ENCODE results near the gene STRA8. TPM values are rescaled to one million over a fixed set of nuclear protein-coding genes. Genes with fewer than 3 reads are reported as not detected.

The STRA8 gene
- total and polyA plus RNA-seq, 2 of the 13 experiments (the other 11 are each of a cell fraction or from before 2014, with no cell fraction given): not detected

DNA sequence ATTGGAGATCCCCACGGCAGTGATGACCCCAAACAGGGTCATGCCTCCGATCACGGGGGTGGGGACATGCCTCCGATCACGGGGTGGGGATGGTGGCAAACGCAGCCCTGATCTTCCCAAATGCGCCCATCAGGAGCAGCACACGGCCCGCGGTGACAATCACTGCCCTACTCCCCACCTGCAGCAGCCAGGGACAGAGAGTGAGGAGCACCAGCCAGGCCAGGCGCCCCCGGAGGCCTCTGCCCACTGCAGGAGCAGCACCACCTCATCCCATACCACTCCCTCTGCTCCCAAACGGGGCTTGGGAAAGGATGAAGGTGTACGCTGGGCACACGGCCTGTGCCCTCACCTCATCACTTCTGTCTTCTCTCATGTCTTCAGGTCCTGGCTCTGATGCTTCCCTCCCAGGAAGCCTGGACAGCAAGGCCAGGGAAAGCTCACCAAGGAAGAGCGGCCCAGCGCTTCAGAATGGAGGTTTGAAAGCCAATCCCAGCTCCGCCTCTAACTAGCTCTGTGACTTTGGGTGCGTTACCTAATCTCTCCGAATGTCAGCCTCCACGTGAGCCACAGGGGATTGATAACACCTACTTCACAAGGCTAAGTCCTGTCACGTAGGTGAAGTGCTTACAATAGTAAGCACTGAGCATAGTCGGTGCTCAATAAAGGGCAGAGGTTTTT, 37.1 kb downstream of the STRA8 start:
- ChIA-PET POLR2A (no interaction called here), CTCF (ENCODE audit: low intra/inter-chr PET ratio, low total read pairs) (no interaction called here)
- Histone ChIP-seq H3K27me3 (ENCODE audit: control insufficient read depth in 1 of 2, insufficient read depth in 2 of 2, low read length in 2 of 2) (peaks cover 5 to 30% of the 10 kb centered on the region in 2 experiments; a peak in 3 of 5 replicates), H3K27ac (ENCODE audit: extremely low read length, insufficient read depth, low read length) (no peak overlapping the region), H2AFZ (ENCODE audit: low read length) (no peak overlapping the region), H4K20me1 (ENCODE audit: insufficient read depth, low read length) (no peaks in the 10 kb centered on the region), H3K9me3 (ENCODE audit: low read length) (peaks cover 1% of the 10 kb centered on the region; the same call in 1 of the 2 replicates), H3K4me2 (ENCODE audit: low read depth, low read length) (peak overlapping the region; percentile 18; the same call in 1 of the 2 replicates), H3K4me1 (ENCODE audit: insufficient read depth, low read length) (peaks cover 14% of the 10 kb centered on the region), H3K4me3 (replicated peaks in 1 of 3; ENCODE audit: insufficient read depth in 1 of 3, low read depth in 2 of 3, low read length in 3 of 3) (peak overlapping the region in 1 of 3 experiments; percentile 38; a peak in 1 of 6 replicates), H3K36me3 (replicated peaks in 1 of 2; ENCODE audit: control insufficient read depth in 1 of 2, insufficient read depth in 2 of 2, low read length in 2 of 2) (no peaks in the 10 kb centered on the region), H3K79me2 (ENCODE audit: insufficient read depth, low read length) (no peaks in the 10 kb centered on the region), H3K9ac (ENCODE audit: insufficient read depth, low read depth, low read length) (no peak overlapping the region)
- DNase-seq (ENCODE audit: low spot score) (no peak), FAIRE-seq (no peak), ATAC-seq (peak; percentile 67)
- intact Hi-C loops (cut with micrococcal nuclease; ENCODE audit: unreplicated experiment): no loop called here
- in situ Hi-C loops (cut with HindIII; ENCODE audit: extremely low pct_ligation_motif_present, low pct_unique_long_range_greater_than_20kb): loop anchor here (10.0 kb wide), 1 partner anchor 374 kb away; no protein-coding TSS in a partner anchor
- BruUV-seq (replicated peaks): no TSS peak
- TF ChIP-seq ZFYVE20 (CRISPR knock-in tag; IDR thresholded peaks at IDR 0.05; ENCODE audit: borderline replicate concordance, low read depth) (no peak), ZNF263 (CRISPR knock-in tag; IDR thresholded peaks at IDR 0.05) (0 out of 2 replicates have a peak, but pooled peaks have one; percentile 25)
- WGBS (ENCODE audit: low lambda C conversion rate): 32% methylated on average over 8 of the region's 23 CpGs

DNA sequence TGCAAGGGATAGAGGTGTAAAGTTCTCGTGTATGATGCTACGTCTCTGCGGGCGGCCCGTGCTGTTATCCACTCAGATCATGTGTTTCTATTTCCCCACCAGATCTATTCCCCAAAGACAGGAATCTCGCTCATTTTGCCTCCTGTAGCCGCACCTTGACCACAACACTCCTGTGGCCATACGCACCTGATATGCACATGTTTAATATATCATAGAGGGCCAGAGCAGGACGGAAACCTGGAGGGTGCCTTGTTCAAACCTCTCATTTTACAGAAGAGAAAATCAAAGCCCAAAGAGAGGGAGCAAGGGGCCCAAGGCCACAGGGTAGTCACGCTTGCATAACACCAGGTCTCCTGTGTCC, 37.6 kb downstream of the STRA8 start:
- H3K4me2 ChIP-seq (ENCODE audit: low read depth, low read length): peak overlapping the region; percentile 18; the same call in 1 of the 2 replicates
- H3K79me2 ChIP-seq (ENCODE audit: insufficient read depth, low read length): no peaks in the 10 kb centered on the region
- intact Hi-C loops (cut with micrococcal nuclease; ENCODE audit: unreplicated experiment): no loop called here
- ATAC-seq: peak; percentile 13; the same call in 1 of the 3 replicates
- H3K27ac ChIP-seq (ENCODE audit: extremely low read length, insufficient read depth, low read length): no peak overlapping the region
- no TSS peak for BruUV-seq (replicated peaks)
- no peak overlapping the region for H2AFZ ChIP-seq (ENCODE audit: low read length)
- in situ Hi-C loops (cut with HindIII; ENCODE audit: extremely low pct_ligation_motif_present, low pct_unique_long_range_greater_than_20kb): loop anchor here (10.0 kb wide), 1 partner anchor 374 kb away; no protein-coding TSS in a partner anchor
- DNase-seq (ENCODE audit: low spot score): no peak
- TF ChIP-seq ZNF768 (CRISPR knock-in tag; IDR thresholded peaks at IDR 0.05) (no peak), CC2D1A (CRISPR knock-in tag; IDR thresholded peaks at IDR 0.05) (no peak), SYNCRIP (IDR thresholded peaks at IDR 0.05; ENCODE audit: insufficient read depth, low read depth, low read length) (no peak), GFI1 (CRISPR knock-in tag; IDR thresholded peaks at IDR 0.05; ENCODE audit: borderline replicate concordance) (0 out of 2 replicates have a peak, but pooled peaks have one; percentile 28), GABPA (IDR thresholded peaks at IDR 0.05; ENCODE audit: low read depth, low read length) (no peak), GABPA (CRISPR knock-in tag; IDR thresholded peaks at IDR 0.05; ENCODE audit: low read depth) (no peak), FOXK1 (CRISPR knock-in tag; IDR thresholded peaks at IDR 0.05; ENCODE audit: borderline replicate concordance, low read depth) (no peak)
- TF ChIP-seq, protein P1, sequence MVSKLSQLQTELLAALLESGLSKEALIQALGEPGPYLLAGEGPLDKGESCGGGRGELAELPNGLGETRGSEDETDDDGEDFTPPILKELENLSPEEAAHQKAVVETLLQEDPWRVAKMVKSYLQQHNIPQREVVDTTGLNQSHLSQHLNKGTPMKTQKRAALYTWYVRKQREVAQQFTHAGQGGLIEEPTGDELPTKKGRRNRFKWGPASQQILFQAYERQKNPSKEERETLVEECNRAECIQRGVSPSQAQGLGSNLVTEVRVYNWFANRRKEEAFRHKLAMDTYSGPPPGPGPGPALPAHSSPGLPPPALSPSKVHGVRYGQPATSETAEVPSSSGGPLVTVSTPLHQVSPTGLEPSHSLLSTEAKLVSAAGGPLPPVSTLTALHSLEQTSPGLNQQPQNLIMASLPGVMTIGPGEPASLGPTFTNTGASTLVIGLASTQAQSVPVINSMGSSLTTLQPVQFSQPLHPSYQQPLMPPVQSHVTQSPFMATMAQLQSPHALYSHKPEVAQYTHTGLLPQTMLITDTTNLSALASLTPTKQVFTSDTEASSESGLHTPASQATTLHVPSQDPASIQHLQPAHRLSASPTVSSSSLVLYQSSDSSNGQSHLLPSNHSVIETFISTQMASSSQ (IDR thresholded peaks at IDR 0.05; ENCODE audit: low read depth): no peak
- TF ChIP-seq, protein P1 (CRISPR knock-in tag; IDR thresholded peaks at IDR 0.05; ENCODE audit: borderline replicate concordance): no peak
- TF ChIP-seq, protein P2, sequence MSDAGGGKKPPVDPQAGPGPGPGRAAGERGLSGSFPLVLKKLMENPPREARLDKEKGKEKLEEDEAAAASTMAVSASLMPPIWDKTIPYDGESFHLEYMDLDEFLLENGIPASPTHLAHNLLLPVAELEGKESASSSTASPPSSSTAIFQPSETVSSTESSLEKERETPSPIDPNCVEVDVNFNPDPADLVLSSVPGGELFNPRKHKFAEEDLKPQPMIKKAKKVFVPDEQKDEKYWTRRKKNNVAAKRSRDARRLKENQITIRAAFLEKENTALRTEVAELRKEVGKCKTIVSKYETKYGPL (CRISPR knock-in tag; IDR thresholded peaks at IDR 0.05): 0 out of 2 replicates have a peak, but pooled peaks have one; percentile 63
- peaks cover 5 to 36% of the 10 kb centered on the region in 2 experiments; a peak in 3 of 5 replicates for H3K27me3 ChIP-seq (ENCODE audit: control insufficient read depth in 1 of 2, insufficient read depth in 2 of 2, low read length in 2 of 2)
- CTCF ChIA-PET (ENCODE audit: low intra/inter-chr PET ratio, low total read pairs): no interaction called here
- H3K36me3 ChIP-seq (replicated peaks in 1 of 2; ENCODE audit: control insufficient read depth in 1 of 2, insufficient read depth in 2 of 2, low read length in 2 of 2): no peaks in the 10 kb centered on the region
- POLR2A ChIA-PET: no interaction called here
- no peaks in the 10 kb centered on the region; the same call in 1 of the 2 replicates for H3K9me3 ChIP-seq (ENCODE audit: low read length)
- H3K4me1 ChIP-seq (ENCODE audit: insufficient read depth, low read length): peaks cover 14% of the 10 kb centered on the region
- FAIRE-seq: no peak
- H3K9ac ChIP-seq (ENCODE audit: insufficient read depth, low read depth, low read length): no peak overlapping the region
- WGBS (ENCODE audit: low lambda C conversion rate): 40% methylated on average over 10 of the region's 10 CpGs
- H4K20me1 ChIP-seq (ENCODE audit: insufficient read depth, low read length): no peaks in the 10 kb centered on the region
- no peak overlapping the region for H3K4me3 ChIP-seq (replicated peaks in 1 of 3; ENCODE audit: insufficient read depth in 1 of 3, low read depth in 2 of 3, low read length in 3 of 3)
